ENCODE results near the gene NUP107.

Gene NUP107

GRCh38 chr12:68761901-68762630 is 75.3 kb downstream of the NUP107 start:
- H3K4me2 ChIP-seq (ENCODE audit: low read length) = no peak overlapping the region
- peaks cover 30% of the 10 kb centered on the region for H3K36me3 ChIP-seq (ENCODE audit: insufficient read depth, low read length)
- H3K27me3 ChIP-seq (ENCODE audit: control insufficient read depth, insufficient read depth, low read length) = no peaks in the 10 kb centered on the region

GRCh38 chr12:68762691-68763090 is 75.9 kb downstream of the NUP107 start:
- Histone ChIP-seq H3K4me1 (ENCODE audit: control insufficient read depth, insufficient read depth, low read length) (no peaks in the 10 kb centered on the region), H3K36me3 (ENCODE audit: insufficient read depth, low read length) (peaks cover 30% of the 10 kb centered on the region), H3K27me3 (ENCODE audit: control insufficient read depth, insufficient read depth, low read length) (no peaks in the 10 kb centered on the region), H3K4me2 (ENCODE audit: low read length) (no peak overlapping the region), H3K4me3 (ENCODE audit: low read length) (no peak overlapping the region), H3K9me3 (replicated peaks; ENCODE audit: low read length) (no peaks in the 10 kb centered on the region), H3K9ac (ENCODE audit: low read depth, low read length) (no peak overlapping the region)

More at GRCh38 chr12:68761901-68762630, 75.3 kb downstream of the NUP107 start:
- no peak overlapping the region for H3K4me3 ChIP-seq (ENCODE audit: low read length)
- H3K9me3 ChIP-seq (replicated peaks; ENCODE audit: low read length) = no peaks in the 10 kb centered on the region
- no peaks in the 10 kb centered on the region for H3K4me1 ChIP-seq (ENCODE audit: control insufficient read depth, insufficient read depth, low read length)
- no peak overlapping the region for H3K9ac ChIP-seq (ENCODE audit: low read depth, low read length)

- no peaks in the 10 kb centered on the region for H3K9me3 ChIP-seq (replicated peaks; ENCODE audit: low read length)
- no peaks in the 10 kb centered on the region for H3K4me1 ChIP-seq (ENCODE audit: control insufficient read depth, insufficient read depth, low read length)
- H3K9ac ChIP-seq (ENCODE audit: low read depth, low read length) = no peak overlapping the region
- no peaks in the 10 kb centered on the region for H3K27me3 ChIP-seq (ENCODE audit: control insufficient read depth, insufficient read depth, low read length)
- no peak overlapping the region for H3K4me2 ChIP-seq (ENCODE audit: low read length)
- peaks cover 14% of the 10 kb centered on the region for H3K36me3 ChIP-seq (ENCODE audit: insufficient read depth, low read length)
- H3K4me3 ChIP-seq (ENCODE audit: low read length) = no peak overlapping the region
Observed at GRCh38 chr12:68765696-68766095, 78.9 kb downstream of the NUP107 start.

- Histone ChIP-seq H3K9me3 (replicated peaks; ENCODE audit: low read length) (no peaks in the 10 kb centered on the region), H3K4me3 (ENCODE audit: low read length) (no peak overlapping the region), H3K9ac (ENCODE audit: low read depth, low read length) (no peak overlapping the region), H3K36me3 (ENCODE audit: insufficient read depth, low read length) (peaks cover 8% of the 10 kb centered on the region), H3K4me1 (ENCODE audit: control insufficient read depth, insufficient read depth, low read length) (no peaks in the 10 kb centered on the region), H3K27me3 (ENCODE audit: control insufficient read depth, insufficient read depth, low read length) (no peaks in the 10 kb centered on the region), H3K4me2 (ENCODE audit: low read length) (no peak overlapping the region)
Observed at GRCh38 chr12:68766646-68767045, 79.9 kb downstream of the NUP107 start.

- H3K9me3 ChIP-seq (replicated peaks; ENCODE audit: low read length) = no peaks in the 10 kb centered on the region
- peaks cover 8% of the 10 kb centered on the region for H3K36me3 ChIP-seq (ENCODE audit: insufficient read depth, low read length)
- H3K9ac ChIP-seq (ENCODE audit: low read depth, low read length) = no peak overlapping the region
- H3K27me3 ChIP-seq (ENCODE audit: control insufficient read depth, insufficient read depth, low read length) = no peaks in the 10 kb centered on the region
- H3K4me3 ChIP-seq (ENCODE audit: low read length) = no peak overlapping the region
- H3K4me2 ChIP-seq (ENCODE audit: low read length) = no peak overlapping the region
- no peaks in the 10 kb centered on the region for H3K4me1 ChIP-seq (ENCODE audit: control insufficient read depth, insufficient read depth, low read length)
Observed at GRCh38 chr12:68767191-68767590, 80.4 kb downstream of the NUP107 start.

GRCh38 chr12:68768431-68768939 is 81.7 kb downstream of the NUP107 start:
- Histone ChIP-seq H3K27me3 (ENCODE audit: control insufficient read depth, insufficient read depth, low read length) (no peaks in the 10 kb centered on the region), H3K9ac (ENCODE audit: low read depth, low read length) (no peak overlapping the region), H3K9me3 (replicated peaks; ENCODE audit: low read length) (no peaks in the 10 kb centered on the region), H3K36me3 (ENCODE audit: insufficient read depth, low read length) (peaks cover 8% of the 10 kb centered on the region), H3K4me1 (ENCODE audit: control insufficient read depth, insufficient read depth, low read length) (no peaks in the 10 kb centered on the region), H3K4me2 (ENCODE audit: low read length) (no peak overlapping the region), H3K4me3 (ENCODE audit: low read length) (no peak overlapping the region)

GRCh38 chr12:68769941-68770340 is 83.2 kb downstream of the NUP107 start:
- Histone ChIP-seq H3K4me3 (ENCODE audit: low read length) (no peak overlapping the region), H3K9me3 (replicated peaks; ENCODE audit: low read length) (no peaks in the 10 kb centered on the region), H3K4me2 (ENCODE audit: low read length) (no peak overlapping the region), H3K4me1 (ENCODE audit: control insufficient read depth, insufficient read depth, low read length) (no peaks in the 10 kb centered on the region), H3K9ac (ENCODE audit: low read depth, low read length) (no peak overlapping the region), H3K36me3 (ENCODE audit: insufficient read depth, low read length) (peaks cover 5% of the 10 kb centered on the region), H3K27me3 (ENCODE audit: control insufficient read depth, insufficient read depth, low read length) (no peaks in the 10 kb centered on the region)

- Histone ChIP-seq H3K4me1 (ENCODE audit: control insufficient read depth, insufficient read depth, low read length) (no peaks in the 10 kb centered on the region), H3K4me2 (ENCODE audit: low read length) (no peak overlapping the region), H3K9ac (ENCODE audit: low read depth, low read length) (no peak overlapping the region), H3K9me3 (replicated peaks; ENCODE audit: low read length) (no peaks in the 10 kb centered on the region), H3K4me3 (ENCODE audit: low read length) (no peak overlapping the region), H3K36me3 (ENCODE audit: insufficient read depth, low read length) (peaks cover 5% of the 10 kb centered on the region), H3K27me3 (ENCODE audit: control insufficient read depth, insufficient read depth, low read length) (no peaks in the 10 kb centered on the region)
Observed at GRCh38 chr12:68771223-68771925, 84.6 kb downstream of the NUP107 start.

GRCh38 chr12:68772714-68773113 is 85.9 kb downstream of the NUP107 start:
- no peaks in the 10 kb centered on the region for H3K27me3 ChIP-seq (ENCODE audit: control insufficient read depth, insufficient read depth, low read length)
- no peak overlapping the region for H3K9ac ChIP-seq (ENCODE audit: low read depth, low read length)
- H3K4me2 ChIP-seq (ENCODE audit: low read length) = no peak overlapping the region
- H3K4me3 ChIP-seq (ENCODE audit: low read length) = no peak overlapping the region
- no peaks in the 10 kb centered on the region for H3K36me3 ChIP-seq (ENCODE audit: insufficient read depth, low read length)
- H3K4me1 ChIP-seq (ENCODE audit: control insufficient read depth, insufficient read depth, low read length) = no peaks in the 10 kb centered on the region
- H3K9me3 ChIP-seq (replicated peaks; ENCODE audit: low read length) = no peaks in the 10 kb centered on the region

GRCh38 chr12:68773582-68773981 is 86.8 kb downstream of the NUP107 start:
- H3K4me2 ChIP-seq (ENCODE audit: low read length) = no peak overlapping the region
- no peaks in the 10 kb centered on the region for H3K4me1 ChIP-seq (ENCODE audit: control insufficient read depth, insufficient read depth, low read length)
- no peak overlapping the region for H3K9ac ChIP-seq (ENCODE audit: low read depth, low read length)
- H3K9me3 ChIP-seq (replicated peaks; ENCODE audit: low read length) = no peaks in the 10 kb centered on the region
- H3K36me3 ChIP-seq (ENCODE audit: insufficient read depth, low read length) = no peaks in the 10 kb centered on the region
- no peak overlapping the region for H3K4me3 ChIP-seq (ENCODE audit: low read length)
- H3K27me3 ChIP-seq (ENCODE audit: control insufficient read depth, insufficient read depth, low read length) = no peaks in the 10 kb centered on the region

- H3K9me3 ChIP-seq (replicated peaks; ENCODE audit: low read length) = no peaks in the 10 kb centered on the region
- no peaks in the 10 kb centered on the region for H3K36me3 ChIP-seq (ENCODE audit: insufficient read depth, low read length)
- no peak overlapping the region for H3K9ac ChIP-seq (ENCODE audit: low read depth, low read length)
- no peaks in the 10 kb centered on the region for H3K27me3 ChIP-seq (ENCODE audit: control insufficient read depth, insufficient read depth, low read length)
- H3K4me1 ChIP-seq (ENCODE audit: control insufficient read depth, insufficient read depth, low read length) = no peaks in the 10 kb centered on the region
- no peak overlapping the region for H3K4me2 ChIP-seq (ENCODE audit: low read length)
- H3K4me3 ChIP-seq (ENCODE audit: low read length) = no peak overlapping the region
Observed at GRCh38 chr12:68775121-68775630, 88.4 kb downstream of the NUP107 start.
